Activated CD8-positive, alpha-beta memory T cell treated with anti-CD3 and anti-CD28 coated beads for 48 hours (primary cell): Measurements from ENCODE around the gene HDGFL3.
"Not testable (repeated sequence)": the region's sequence is repeated elsewhere in the genome, so short reads cannot be mapped to it uniquely, and the experiment has no call there.

Experiments used
- DNase-seq, 3 experiments: peaks; one replicate each; pipeline ENCODE4 v3.0.0-alpha.2; 2020; ENCODE audit warnings: low read depth in 2 of 3, low spot score in 2 of 3

HDGFL3 gene

DNA sequence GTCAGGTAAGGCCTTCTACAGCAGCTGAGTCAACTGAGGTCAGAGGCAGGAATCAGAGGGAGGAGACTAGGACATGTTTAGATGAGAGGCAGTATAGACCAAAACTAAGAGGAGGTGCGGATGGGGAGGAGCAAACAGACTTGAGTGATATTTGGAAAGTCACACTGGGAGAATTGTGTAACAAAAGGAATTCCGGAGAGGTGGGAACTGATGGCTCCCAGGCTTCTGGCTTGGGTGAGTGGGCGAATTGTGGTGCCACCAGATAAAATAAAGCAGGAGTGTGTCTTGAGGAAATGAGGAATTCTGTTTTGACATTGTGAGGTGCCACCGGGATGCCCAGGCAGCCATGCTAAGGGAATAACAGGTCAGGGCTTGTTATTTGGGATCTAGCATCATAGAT is 103.5 kb downstream of the HDGFL3 start:
- no peak for DNase-seq

DNA sequence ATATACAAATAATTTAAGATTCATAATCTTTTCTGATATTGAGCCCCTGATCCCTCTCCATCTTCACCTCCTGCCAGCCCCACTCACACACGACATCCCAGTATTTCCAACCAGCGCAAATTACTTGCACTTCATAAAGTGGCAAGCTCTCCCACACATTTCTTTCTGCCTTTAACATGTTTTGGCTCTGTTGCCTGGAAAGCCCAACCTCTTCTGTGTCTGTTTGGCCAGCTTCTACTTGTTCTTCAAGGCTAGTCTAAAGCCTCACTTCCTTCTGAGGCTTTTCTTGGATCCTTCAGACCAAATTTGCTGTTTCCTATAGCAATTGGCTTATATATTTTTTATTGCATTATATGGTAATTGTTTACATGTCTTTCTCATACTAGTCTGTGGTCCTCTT is 105.3 kb downstream of the HDGFL3 start:
- DNase-seq = no peak

DNA sequence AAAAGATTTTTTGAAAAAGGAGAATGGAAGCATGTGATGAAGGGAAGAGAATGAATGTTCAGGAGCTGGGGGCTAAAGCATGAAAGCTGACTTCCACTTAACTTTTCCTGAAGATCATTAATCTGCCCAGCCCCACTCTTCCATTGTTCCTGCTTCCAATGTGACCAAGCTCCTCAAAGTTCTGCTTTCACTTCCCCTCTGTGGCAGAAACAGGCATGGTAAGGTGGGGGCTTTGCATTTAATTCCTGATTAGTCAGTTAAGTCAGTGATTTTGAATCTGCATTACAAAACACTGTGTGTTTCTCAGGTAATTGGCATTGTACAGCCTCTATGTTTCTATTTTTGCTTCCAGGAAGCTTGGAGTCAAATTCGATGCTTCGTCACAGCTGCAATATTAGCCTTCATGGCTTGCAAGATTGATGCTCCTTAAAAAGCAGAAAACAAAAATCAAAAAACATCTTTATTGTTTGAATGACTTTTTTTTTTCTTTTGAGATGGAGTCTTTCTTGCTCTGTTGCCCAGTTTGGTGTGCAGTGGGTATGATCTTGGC is 107.5 kb downstream of the HDGFL3 start:
- DNase-seq = no peak

DNA sequence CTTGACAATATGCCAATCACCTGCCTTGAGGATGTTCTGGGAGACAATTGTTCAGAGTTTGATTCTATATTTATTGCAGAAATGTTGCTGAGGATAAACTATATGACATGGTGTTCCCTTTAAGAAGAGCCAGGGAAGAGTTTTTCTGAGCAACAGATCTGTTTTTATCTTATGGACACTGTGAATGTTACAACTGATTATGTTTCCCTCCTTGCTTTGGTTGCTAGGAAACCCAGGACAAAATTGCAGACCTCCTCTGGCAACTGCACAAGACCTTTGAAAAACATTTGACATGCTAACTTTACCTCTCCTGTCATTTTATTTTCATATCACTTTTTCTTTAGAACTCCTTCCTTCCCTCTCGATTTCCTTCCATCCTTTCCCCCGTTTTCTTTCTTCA is 108.3 kb downstream of the HDGFL3 start:
- DNase-seq = no peak

DNA sequence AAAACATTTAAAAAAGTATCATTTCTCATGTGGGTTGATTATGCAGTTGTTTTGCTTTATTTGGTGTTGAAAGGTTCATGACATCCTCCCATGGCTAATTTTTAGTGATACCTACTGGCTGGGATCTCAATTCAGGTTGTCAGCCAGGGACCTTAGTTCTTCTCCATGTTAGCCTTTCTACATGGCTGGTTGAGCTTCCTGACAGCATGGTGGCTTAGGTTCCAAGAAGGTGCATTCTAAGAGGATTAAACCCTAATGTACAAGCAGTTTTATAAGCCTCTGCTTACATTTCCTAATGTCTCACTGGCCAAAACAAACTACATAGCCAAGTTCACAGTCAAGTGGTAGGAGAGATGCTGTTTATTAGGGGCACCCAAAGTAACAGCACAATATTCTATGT is 109.5 kb downstream of the HDGFL3 start:
- no peak for DNase-seq

DNA sequence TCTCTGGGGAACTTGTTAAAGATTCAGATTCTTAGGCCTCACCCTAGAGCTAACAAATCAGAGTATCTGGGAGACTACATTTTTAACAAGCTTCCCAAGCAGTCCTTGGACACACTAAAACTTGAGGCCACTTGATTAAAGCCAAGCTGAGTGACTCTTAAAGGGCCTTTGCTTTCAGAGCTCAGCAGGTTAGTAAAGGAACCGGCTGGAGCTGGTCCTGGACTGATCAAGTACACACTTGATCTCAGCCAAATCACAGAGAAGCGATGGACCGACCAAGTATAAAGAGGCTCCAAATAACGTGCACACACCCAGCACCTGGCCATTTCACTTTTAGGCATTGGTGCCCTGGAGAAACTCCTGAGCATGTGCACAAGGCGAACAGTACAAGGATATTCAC is 113.0 kb downstream of the HDGFL3 start:
- no peak for DNase-seq

DNA sequence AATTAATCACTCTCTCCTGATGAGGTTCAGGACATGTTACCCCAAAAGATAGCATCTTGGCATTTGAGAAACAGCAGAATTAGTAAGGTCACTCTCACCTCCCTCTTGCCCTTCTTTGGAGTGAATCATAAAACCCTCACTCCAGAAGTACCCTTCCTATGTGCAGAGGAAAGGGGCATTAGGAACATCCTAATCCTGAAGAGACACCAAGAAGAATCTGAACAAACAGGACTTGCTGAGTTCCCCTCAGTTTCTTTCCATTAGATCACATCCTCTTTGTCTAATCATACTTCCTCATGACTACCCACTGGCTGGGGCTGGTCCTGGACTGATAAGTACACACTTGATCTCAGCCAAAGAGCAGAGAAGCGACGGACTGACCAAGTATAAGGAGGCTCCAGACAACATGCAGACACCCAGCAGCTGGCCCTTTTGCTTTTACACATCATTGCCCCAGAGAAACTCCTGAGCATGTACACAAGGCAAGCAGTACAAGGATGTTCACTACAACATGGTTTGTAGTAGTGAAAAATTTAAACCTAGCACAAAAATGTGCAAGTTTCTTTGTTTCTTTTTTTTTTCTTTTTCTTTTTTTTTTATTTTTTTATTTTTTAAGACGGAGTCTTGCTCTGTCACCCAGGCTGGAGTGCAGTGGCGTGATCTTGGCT is 115.2 kb downstream of the HDGFL3 start:
- DNase-seq = no peak

DNA sequence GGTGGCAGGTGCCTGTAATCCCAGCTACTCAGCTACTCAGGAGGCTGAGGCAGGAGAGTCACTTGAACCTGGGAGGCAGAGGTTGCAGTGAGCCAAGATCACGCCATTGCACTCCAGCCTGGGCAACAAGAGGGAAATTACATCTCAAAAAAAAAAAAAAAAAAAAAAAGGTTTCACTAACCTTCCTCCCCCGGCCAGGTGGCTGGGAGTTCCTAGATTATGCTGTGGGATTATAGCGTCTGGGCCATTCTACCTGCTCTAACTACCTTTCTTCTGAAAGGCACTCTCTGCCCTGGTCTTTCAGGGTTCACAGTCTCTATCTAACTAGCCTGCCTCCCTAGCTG is 115.7 kb downstream of the HDGFL3 start:
- not testable (repeated sequence) for DNase-seq

DNA sequence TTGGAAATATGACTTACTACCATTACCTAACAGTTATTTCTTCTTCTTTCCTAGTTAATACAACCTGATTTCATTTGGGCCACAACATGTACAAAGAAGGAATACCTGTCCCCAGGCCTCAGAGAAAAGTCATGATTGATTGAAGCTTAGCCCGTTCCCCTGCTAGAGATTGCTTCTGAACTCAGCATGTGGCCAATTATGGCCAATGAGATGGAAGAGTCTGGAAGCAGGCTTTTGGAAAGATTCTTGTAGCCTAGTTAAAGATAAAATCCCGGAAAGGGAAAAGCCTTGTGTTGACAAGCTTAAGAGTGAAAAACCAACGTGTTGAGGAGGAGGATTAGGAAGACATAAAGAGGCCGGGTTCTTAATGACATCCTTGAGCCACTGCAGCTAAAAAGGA is 117.2 kb downstream of the HDGFL3 start:
- DNase-seq = no peak

DNA sequence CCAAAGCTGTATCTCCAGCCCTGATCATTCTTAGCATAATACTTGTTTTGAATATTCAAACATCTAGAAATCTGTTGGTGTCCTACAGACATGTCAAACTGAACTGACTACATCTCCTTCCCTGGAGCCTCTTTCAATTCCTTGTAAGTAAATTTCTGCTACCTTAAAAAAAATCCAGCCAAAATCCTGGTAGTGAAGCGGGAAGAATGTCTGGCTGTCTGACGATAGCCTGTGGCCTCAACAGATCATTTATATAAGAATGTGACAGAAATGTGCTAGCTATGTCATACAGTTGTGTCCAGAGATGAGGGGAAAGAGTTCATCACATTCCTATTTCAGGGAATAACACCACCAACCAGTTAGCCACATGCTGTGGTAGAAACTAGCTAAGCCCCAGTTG is 118.7 kb downstream of the HDGFL3 start:
- DNase-seq = no peak

DNA sequence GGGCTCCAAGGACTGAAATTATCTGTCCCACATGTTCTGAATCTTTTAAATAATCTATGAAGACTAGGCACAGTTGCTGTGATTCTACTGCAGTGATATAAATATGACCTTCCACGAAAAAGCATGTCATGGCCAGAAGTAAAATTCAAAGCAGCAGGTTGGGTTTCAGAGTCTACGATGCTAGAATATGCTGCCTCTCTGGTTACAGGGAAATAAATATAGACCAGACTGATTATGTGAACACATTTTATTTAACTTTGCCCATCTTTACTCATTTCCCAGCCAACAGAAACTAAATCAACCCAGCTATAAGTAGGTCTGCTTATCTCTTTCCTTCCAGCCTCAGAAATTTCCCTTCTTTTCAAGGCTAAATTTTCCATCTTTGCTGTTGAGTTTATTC is 120.0 kb downstream of the HDGFL3 start:
- no peak for DNase-seq

DNA sequence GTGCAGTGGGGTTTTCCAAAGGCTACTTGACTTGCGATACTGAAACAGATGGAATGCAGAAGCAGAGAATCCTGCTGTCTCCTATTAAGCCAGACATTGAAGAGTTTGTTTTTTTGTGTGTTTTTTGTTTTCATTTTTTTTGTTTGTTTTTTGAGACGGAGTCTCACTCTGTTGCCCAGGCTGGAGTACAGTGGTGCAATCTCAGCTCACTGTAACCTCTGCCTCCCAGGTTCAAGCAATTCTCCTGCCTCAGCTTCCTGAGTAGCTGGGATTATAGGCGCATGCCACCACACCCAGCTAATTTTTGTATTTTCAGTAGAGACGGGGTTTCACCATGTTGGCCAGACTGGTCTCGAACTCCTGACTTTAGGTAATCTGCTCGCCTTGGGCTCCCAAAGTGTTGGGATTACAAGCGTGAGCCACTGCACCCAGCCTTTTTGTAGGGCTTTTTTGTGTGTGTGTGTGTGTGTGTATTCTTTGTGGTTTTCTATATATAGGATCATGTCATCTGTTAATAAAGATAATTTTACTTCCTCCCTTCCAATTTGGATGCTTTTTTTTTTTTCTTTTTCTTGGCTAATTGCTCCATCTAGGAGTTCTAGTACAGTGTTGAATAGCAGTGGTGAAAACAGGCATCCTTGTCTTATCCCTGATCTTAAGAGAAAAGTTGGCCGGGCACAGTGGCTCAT is 121.6 kb downstream of the HDGFL3 start:
- DNase-seq = not testable (repeated sequence)

DNA sequence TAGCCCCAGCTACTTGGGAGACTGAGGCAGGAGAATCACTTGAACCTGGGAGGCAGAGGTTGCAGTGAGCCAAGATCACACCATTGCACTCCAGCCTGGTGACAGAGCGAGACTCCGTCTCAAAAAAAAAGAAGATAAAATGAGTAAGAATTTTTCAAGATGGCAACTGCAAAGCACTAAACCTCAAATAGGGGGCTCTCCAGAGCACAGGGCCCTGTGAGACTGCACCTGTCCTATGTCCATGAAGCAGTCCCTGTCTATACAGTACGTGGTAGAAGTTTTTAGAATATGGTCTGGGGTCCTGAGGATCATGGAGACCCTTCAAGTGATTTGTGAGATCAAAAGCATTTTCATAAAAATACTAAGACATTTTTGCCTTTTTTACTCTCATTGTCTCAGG is 122.2 kb downstream of the HDGFL3 start:
- DNase-seq = not testable (repeated sequence)

DNA sequence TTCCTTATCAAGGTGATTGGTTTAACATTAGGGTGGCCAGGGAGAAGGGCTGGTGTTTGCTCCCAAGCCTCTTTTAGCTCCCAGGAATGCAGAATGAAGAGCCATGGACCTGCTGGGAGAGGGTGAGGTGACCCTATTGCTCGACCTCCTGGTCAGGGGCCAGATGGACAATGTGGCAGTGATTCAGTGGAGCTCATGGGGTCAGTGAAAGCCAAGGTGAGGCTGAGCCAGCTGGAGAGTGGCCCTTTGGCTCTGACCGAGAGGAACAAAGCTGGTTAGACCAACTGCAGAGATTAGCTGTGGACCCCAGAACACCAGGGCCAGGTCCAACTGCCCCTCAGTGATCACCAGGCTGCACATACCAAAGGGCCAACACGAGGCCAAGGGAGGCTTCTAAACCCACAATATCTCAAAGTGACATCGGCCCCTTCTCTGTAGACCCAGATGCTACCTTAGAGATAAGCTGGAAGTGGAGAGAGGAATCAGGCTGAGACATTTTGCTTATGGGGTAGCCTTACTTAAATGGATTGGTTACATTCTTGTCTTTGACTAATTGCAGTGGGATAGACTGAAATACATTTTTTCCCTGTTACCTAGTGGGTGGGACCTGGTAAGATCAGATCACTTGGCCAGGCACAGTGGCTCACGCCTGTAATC is 124.8 kb downstream of the HDGFL3 start:
- DNase-seq = no peak

DNA sequence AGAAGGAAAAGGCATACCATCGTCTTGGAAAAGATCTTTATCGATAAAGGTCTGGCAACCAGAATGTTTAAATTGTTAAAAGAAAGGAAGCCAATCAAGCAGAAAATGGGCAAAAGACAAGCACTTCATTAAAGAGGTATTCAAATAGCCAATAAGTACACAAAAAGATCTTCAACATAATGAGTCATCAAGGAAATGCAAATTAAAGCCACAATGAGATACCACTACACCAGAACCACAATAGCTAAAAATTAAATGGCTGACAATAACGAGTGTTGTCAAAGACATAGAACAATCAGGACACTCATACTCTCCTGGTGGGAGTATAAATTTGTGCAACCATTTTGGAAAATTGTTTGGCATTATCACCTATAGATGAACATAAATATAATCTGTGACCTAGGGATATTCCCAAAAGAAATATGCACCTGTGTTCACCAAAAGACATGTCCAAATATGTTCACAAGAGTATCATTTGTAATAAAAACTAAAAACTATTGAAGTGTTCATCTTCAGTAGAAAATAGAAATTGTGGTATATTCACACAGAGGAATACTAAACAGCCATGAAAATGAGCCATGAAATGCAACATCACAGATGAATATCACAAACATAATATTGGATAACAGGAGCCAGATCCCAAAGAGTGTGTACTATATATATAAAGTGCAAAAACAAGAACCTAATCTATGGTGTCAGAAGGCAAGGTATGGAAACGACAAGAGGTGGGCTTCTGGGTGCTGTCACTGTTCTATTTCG is 126.2 kb downstream of the HDGFL3 start:
- DNase-seq = no peak

DNA sequence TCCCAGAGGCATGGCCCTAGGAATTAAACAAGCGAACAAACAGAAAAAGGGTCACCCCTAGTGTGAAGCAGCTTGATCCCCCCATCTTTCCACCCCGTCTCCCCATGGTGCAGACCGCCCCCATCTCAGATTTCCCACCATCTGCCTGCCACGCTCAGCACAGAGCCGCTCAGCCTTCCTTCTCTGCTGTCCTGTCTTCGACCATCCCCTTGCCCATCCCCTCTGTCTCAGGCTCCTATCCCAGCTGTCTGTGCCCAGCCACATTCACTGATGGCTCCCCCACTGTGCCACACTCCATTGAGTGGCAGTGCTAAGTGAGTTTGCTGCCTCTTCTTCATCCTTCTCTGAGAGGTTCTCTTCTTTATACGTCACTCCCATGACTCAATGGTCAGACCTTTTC is 128.9 kb downstream of the HDGFL3 start:
- no peak for DNase-seq
